Body of pancreas (tissue), 4 donors: ENCODE measurements around the gene PNKP. TPM values are rescaled to one million over a fixed set of nuclear protein-coding genes. Genes with fewer than 3 reads are reported as not detected.
A peak's percentile ranks its signal among the peaks of the same experiment; 100 is the strongest.

Source experiments
- ATAC-seq: fragments of 150-250 bp; one replicate; pipeline ENCODE4 v1.9.1; 2016
- DNase-seq, 4 donors: peaks; one replicate each; pipeline ENCODE4 v3.0.0-alpha.2; 2019
- H3K27ac ChIP-seq, 4 donors: fragments of 200-600 bp; sonication (generic); 1 replicate in 3 of 4; 2 replicates in 1 of 4; pipeline versions ENCODE4 v1.5.1 to v1.6.1; 2016 to 2019; ENCODE audit warnings: mild to moderate bottlenecking in 1 of 4, mixed read lengths in 1 of 4, moderate library complexity in 1 of 4
- H3K27me3 ChIP-seq, 2 donors: fragments of 200-600 bp; sonication (generic); one replicate each; pipeline ENCODE4 v1.6.0; 2016; ENCODE audit warnings: mild to moderate bottlenecking in 1 of 2
- H3K36me3 ChIP-seq, 2 donors: fragments of 200-600 bp; sonication (generic); replicated peaks in 1 of 2; 2 replicates each; pipeline ENCODE4 v1.5.1; 2016; ENCODE audit warnings: low read depth in 2 of 2; ENCODE audit not compliant: insufficient read depth in 1 of 2
- H3K4me1 ChIP-seq: fragments of 200-600 bp; sonication (generic); one replicate; pipeline ENCODE4 v1.6.0; 2016
- H3K4me3 ChIP-seq, 2 donors: fragments of 200-600 bp; sonication (generic); 1 replicate in 1 of 2; 2 replicates in 1 of 2; pipeline ENCODE4 v1.5.1; 2016 to 2019
- H3K9me3 ChIP-seq, 3 donors: fragments of 200-600 bp; sonication (generic); 1 replicate in 2 of 3; 2 replicates in 1 of 3; pipeline ENCODE4 v1.5.1; 2016
- POLR2A ChIP-seq, 3 donors: fragments of 450-650 bp; IDR thresholded peaks; one replicate each; pipeline ENCODE4 v1.6.1; 2016; ENCODE audit warnings: antibody characterized with exemption in 3 of 3, mild to moderate bottlenecking in 2 of 3
- WGBS, 2 donors: methylation state at CpG; one replicate each; pipeline ENCODE4 v1.1.5; 2017; 5-methylcytosine and 5-hydroxymethylcytosine counted together
- intact Hi-C: fragments of 100-400 bp; cut with DNase I; formaldehyde crosslinking; loops from one replicate; pipeline ENCODE4 v1.15.1; 2023
- microRNA-seq, 2 donors: library from miRNA; unstranded; fragments of <30 nt; microRNA quantifications; one replicate each; pipeline ENCODE4, GENCODE V29; 2016; ENCODE audit warnings: borderline number of aligned reads in 2 of 2, borderline replicate concordance in 2 of 2
- small RNA-seq: library from RNA; depleted of rRNA; stranded (forward); fragments of <200 nt; gene quantifications from one replicate; pipeline ENCODE3, GENCODE V24; 2016
- total RNA-seq, 2 donors: library from RNA; depleted of rRNA; stranded (reverse); fragments of >200 nt; gene quantifications; one replicate each; pipeline ENCODE4 v1.1.0, GENCODE V29; 2016
- TF ChIP-seq, protein P1 (sequence below), 7 experiments: fragments of 450-650 bp in 4 of 7; fragments of 200-600 bp in 3 of 7; sonication (generic) in 3 of 7; IDR thresholded peaks; one replicate each; pipeline ENCODE4 v1.5.1; 2016 to 2019; ENCODE audit warnings: antibody characterized with exemption in 7 of 7

The PNKP gene
- total RNA-seq, 2 donors from 2014 or later, result 59.7 to 122 TPM

DNA sequence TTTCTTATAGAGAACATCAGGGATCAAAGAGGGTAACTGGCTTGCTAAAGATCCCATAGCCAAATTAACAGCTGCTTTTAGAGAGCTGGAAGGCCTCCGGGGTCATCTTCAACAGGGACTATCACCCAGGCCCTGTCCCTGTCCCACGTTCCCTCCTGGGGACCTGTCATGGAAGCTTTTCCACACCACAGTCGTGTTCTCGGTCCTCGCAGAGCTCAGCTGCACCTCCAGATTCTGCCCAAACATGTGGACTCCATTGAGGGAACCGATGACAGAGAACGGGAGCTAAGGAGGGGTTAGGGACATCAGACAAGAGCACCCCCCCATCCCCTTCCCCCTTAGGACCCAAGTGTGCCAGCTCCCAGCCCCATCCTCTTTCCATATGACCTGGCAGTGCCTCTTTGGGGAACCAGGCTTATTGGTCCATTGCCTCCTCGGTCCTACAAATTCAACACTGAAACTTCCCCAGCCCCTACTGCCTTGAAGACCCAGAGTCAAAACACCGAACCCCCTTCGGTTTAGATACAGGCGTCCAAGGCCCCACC lies 54.9 kb downstream of the PNKP start:
- Histone ChIP-seq H3K4me3 (peak overlapping the region; percentile 35 to 46), H3K27ac (peak overlapping the region; percentile 75 to 91 (median 82)), H3K27me3 (no peaks in the 10 kb centered on the region), H3K36me3 (no peaks in the 10 kb centered on the region), H3K4me1 (peaks cover 37% of the 10 kb centered on the region), H3K9me3 (no peaks in the 10 kb centered on the region)
- DNase-seq, result no peak
- WGBS, 2 donors, result 46 to 47% methylated on average over 9 to 11 of the region's 11 CpGs
- intact Hi-C loops, result no loop called here
- ATAC-seq, result no peak
- no peak for TF ChIP-seq POLR2A (IDR thresholded peaks at IDR 0.05)
- TF ChIP-seq, protein P1, sequence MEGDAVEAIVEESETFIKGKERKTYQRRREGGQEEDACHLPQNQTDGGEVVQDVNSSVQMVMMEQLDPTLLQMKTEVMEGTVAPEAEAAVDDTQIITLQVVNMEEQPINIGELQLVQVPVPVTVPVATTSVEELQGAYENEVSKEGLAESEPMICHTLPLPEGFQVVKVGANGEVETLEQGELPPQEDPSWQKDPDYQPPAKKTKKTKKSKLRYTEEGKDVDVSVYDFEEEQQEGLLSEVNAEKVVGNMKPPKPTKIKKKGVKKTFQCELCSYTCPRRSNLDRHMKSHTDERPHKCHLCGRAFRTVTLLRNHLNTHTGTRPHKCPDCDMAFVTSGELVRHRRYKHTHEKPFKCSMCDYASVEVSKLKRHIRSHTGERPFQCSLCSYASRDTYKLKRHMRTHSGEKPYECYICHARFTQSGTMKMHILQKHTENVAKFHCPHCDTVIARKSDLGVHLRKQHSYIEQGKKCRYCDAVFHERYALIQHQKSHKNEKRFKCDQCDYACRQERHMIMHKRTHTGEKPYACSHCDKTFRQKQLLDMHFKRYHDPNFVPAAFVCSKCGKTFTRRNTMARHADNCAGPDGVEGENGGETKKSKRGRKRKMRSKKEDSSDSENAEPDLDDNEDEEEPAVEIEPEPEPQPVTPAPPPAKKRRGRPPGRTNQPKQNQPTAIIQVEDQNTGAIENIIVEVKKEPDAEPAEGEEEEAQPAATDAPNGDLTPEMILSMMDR (IDR thresholded peaks at IDR 0.05), result no peak

GRCh38 chr19:49811328-49811727 lies 56.0 kb downstream of the PNKP start:
- no peaks in the 10 kb centered on the region for H3K9me3 ChIP-seq
- 85 to 92% methylated on average over 4 to 6 of the region's 6 CpGs for WGBS, 2 donors
- H3K27ac ChIP-seq, result no peak overlapping the region
- H3K36me3 ChIP-seq, result no peaks in the 10 kb centered on the region
- no peaks in the 10 kb centered on the region for H3K27me3 ChIP-seq
- ATAC-seq, result no peak
- intact Hi-C loops, result no loop called here
- H3K4me1 ChIP-seq, result peaks cover 32% of the 10 kb centered on the region
- H3K4me3 ChIP-seq, result no peak overlapping the region
- TF ChIP-seq, protein P1 (IDR thresholded peaks at IDR 0.05), result no peak
- TF ChIP-seq POLR2A (IDR thresholded peaks at IDR 0.05), result no peak
- no peak for DNase-seq

Small RNA genes lying within 50 kb of the gene (microRNA-seq; reads per million reads assigned to microRNA genes)
- gene MIR4749 (1.8 to 2.8 reads per million in 2 donors), gene MIR4750 (0.47 to 0.90 reads per million in 2 donors), gene MIR6800 (0 reads per million in 2 donors)

Small RNA genes lying within 50 kb of the gene (small RNA-seq; reads per million reads assigned to genes)
- not detected for gene MIR4749

Other genes with a start within 250 kb of the PNKP start
- gene RRAS, start 227.4 kb downstream of the PNKP start, total RNA-seq, result 10 to 100 TPM; 10.9 to 17.9 TPM
- 10 to 100 TPM; 16.1 to 36.6 TPM for gene SCAF1, start 225.4 kb downstream of the PNKP start, total RNA-seq
- gene IRF3, start 201.7 kb downstream of the PNKP start, total RNA-seq, result 100 to 1,000 TPM in 1 of 2 donors, 10 to 100 TPM in 1; 46.7 to 134 TPM
- gene BCL2L12, start 201.6 kb downstream of the PNKP start, total RNA-seq, result 1 to 10 TPM; 3.6 to 5.6 TPM
- 10 to 100 TPM; 45.4 to 71.2 TPM for gene PRMT1, start 190.3 kb downstream of the PNKP start, total RNA-seq
- 1 to 10 TPM in 1 of 2 donors, not detected in 1; 1.6 TPM for gene ADM5, start 178.0 kb downstream of the PNKP start, total RNA-seq
- gene CPT1C, start 176.5 kb downstream of the PNKP start, total RNA-seq, result 1 to 10 TPM in 1 of 2 donors, under 1 TPM in 1; 0.66 to 3.4 TPM
- gene TSKS, start 104.3 kb downstream of the PNKP start, total RNA-seq, result under 1 TPM in 1 of 2 donors, not detected in 1; 0.52 TPM
- 10 to 100 TPM; 43.5 to 45.9 TPM for gene AP2A1, start 100.6 kb downstream of the PNKP start, total RNA-seq
- 10 to 100 TPM in 1 of 2 donors, 1 to 10 TPM in 1; 8.9 to 24.1 TPM for gene FUZ, start 54.3 kb downstream of the PNKP start, total RNA-seq
- gene MED25, start 49.3 kb downstream of the PNKP start, total RNA-seq, result 10 to 100 TPM; 15.8 to 16.9 TPM
- gene PTOV1, start 16.4 kb downstream of the PNKP start, total RNA-seq, result 10 to 100 TPM; 69.0 to 70.2 TPM
- 10 to 100 TPM in 1 of 2 donors, 1 to 10 TPM in 1; 7.5 to 20.1 TPM for gene AKT1S1, start 9.8 kb upstream of the PNKP start, total RNA-seq
- gene TBC1D17, start 10.1 kb upstream of the PNKP start, total RNA-seq, result 10 to 100 TPM; 25.9 to 37.6 TPM
- under 1 TPM in 1 of 2 donors, not detected in 1; 0.52 TPM for gene IL4I1, start 29.3 kb upstream of the PNKP start, total RNA-seq
- gene ATF5, start 61.6 kb upstream of the PNKP start, total RNA-seq, result 10 to 100 TPM in 1 of 2 donors, 1 to 10 TPM in 1; 4.7 to 12.2 TPM
- 10 to 100 TPM; 17.9 to 21.8 TPM for gene NUP62, start 61.9 kb upstream of the PNKP start, total RNA-seq
- gene SIGLEC11, start 93.6 kb upstream of the PNKP start, total RNA-seq, result 10 to 100 TPM in 1 of 2 donors, 1 to 10 TPM in 1; 1.3 to 12.5 TPM
- 10 to 100 TPM; 32.7 to 33.3 TPM for gene VRK3, start 157.8 kb upstream of the PNKP start, total RNA-seq
- 1 to 10 TPM; 4.9 to 5.4 TPM for gene ZNF473, start 158.4 kb upstream of the PNKP start, total RNA-seq